ENCODE measurements around the gene ITGB5.

Gene ITGB5

DNA sequence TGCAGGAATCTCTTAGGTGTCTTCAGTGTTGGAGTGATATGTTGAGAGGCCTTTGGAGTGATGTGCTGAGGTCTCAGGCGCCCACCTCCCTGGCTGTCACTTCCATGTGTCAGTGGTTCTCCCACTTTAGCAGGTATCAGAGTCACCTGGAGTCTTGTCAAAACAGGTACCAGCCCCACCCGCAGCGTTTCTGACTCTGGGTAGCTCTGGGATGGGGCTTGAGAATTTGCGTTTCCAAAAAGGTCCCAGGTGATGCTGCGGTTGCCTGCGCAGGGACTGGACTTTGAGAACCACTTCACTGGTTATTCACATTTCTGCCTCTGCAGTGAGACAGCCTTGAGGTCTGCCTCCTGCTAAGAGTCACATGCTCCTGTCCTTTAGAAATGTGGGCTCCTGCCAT, 141.4 kb downstream of the ITGB5 start:
- DNase-seq (ENCODE audit: low read depth) = no peak
- TF ChIP-seq, protein P1, sequence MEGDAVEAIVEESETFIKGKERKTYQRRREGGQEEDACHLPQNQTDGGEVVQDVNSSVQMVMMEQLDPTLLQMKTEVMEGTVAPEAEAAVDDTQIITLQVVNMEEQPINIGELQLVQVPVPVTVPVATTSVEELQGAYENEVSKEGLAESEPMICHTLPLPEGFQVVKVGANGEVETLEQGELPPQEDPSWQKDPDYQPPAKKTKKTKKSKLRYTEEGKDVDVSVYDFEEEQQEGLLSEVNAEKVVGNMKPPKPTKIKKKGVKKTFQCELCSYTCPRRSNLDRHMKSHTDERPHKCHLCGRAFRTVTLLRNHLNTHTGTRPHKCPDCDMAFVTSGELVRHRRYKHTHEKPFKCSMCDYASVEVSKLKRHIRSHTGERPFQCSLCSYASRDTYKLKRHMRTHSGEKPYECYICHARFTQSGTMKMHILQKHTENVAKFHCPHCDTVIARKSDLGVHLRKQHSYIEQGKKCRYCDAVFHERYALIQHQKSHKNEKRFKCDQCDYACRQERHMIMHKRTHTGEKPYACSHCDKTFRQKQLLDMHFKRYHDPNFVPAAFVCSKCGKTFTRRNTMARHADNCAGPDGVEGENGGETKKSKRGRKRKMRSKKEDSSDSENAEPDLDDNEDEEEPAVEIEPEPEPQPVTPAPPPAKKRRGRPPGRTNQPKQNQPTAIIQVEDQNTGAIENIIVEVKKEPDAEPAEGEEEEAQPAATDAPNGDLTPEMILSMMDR (IDR thresholded peaks at IDR 0.05; ENCODE audit: low read depth, low read length, missing control alignments) = no peak
- no peak overlapping the region for H3K4me3 ChIP-seq (ENCODE audit: low read depth, low read length)

DNA sequence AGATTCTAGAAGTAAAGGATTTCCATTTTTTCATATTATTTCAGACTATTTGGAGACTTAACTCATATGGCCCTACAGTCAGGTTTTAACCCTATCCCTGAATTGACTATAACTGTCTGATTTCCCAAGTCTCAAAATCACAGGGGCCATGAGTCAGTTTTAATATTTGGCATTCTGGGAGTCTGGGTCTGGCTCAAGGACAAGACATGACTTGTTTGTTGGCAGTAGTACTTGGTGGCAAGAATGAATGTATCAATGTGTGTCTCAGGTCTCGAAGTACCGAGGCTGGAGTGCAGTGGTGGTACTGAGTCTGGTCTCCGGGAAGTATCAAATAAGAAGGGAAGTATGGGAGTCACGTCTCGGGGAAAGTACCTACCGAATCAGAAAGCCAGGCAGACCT, 146.1 kb downstream of the ITGB5 start:
- H3K4me3 ChIP-seq (ENCODE audit: low read depth, low read length) = no peak overlapping the region
- TF ChIP-seq, protein P1 (IDR thresholded peaks at IDR 0.05; ENCODE audit: low read depth, low read length, missing control alignments) = no peak
- DNase-seq (ENCODE audit: low read depth) = no peak

DNA sequence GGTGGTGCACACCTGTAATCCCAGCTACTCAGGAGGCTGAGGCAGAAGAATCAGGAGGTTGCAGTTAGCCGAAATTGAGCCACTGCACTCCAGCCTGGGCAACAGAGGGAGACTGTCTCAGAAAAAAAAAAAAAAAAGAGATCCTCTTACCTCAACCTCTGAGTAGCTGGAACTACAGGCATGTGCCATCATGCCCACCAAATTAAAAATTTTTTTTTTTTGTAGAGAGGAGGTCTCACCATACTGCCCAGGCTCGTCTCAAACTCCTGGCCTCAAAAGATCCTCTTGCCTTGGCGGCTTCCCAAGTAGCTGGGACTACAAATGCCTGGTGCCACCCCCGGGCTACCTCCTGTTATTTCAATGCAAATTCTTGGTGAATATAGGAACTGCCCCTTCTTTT, 155.4 kb downstream of the ITGB5 start:
- H3K4me3 ChIP-seq (ENCODE audit: low read depth, low read length) = peak overlapping the region; percentile 94; the same call in 1 of the 2 replicates
- TF ChIP-seq, protein P1 (IDR thresholded peaks at IDR 0.05; ENCODE audit: low read depth, low read length, missing control alignments) = no peak
- DNase-seq (ENCODE audit: low read depth) = no peak

DNA sequence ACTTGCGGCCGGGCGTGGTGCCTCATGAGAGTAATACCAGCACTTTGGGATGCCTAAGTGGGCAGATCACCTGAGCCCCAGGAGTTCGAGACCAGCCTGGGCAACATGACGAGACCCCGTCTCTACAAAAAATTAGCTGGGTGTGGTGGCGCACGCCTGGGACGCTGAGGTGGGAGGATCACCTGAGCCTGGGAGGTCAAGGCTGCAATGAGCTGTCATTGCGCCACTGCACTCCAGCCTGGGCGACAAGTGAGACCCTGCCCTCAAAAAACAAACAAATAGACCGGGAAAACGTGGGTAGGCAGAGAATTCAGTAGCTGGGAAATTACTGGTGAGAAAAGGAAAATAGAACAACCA, 156.2 kb downstream of the ITGB5 start:
- DNase-seq (ENCODE audit: low read depth) = no peak
- H3K4me3 ChIP-seq (ENCODE audit: low read depth, low read length) = peak overlapping the region; percentile 94
- TF ChIP-seq, protein P1 (IDR thresholded peaks at IDR 0.05; ENCODE audit: low read depth, low read length, missing control alignments) = no peak

DNA sequence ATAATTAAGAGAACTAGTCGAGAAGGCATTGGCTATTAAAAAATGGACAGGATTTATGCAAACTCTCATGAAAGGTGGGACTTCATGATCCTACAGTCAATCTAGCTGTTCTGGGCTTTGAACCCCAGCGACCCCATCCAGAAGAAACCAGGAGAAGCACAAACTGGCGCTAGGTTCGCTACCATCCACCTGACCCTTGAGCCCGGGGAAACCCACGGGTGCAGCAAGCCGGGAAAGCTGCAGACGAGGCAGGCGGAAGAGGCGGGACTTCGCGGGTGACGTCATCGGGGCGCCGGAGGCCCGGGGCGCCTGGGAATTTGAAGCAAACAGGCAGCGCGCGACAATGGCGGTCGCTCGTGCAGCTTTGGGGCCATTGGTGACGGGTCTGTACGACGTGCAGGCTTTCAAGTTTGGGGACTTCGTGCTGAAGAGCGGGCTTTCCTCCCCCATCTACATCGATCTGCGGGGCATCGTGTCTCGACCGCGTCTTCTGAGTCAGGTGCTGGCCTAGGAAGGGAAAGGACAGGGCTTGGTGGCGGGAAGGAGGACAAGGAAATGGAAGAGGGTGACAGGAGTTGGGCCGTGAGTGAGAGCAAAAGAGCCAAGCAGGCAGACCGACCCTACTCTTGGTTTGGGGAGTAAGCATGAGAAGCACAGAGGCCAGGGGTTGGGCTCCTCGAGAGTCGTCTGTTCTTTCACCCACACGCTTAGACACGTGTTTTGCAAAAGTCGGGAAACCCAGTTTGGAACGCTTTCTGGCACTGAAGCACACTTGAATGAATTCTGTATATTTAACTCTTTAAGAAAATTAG, 156.8 kb downstream of the ITGB5 start, which contains the start of gene UMPS:
Gene UMPS (plus strand): TSS at position 324 of the 812 bp plus-strand sequence. CDS start 20 bp downstream, at position 344.
- TF ChIP-seq, protein P1 (IDR thresholded peaks at IDR 0.05; ENCODE audit: low read depth, low read length, missing control alignments) = no peak
- DNase-seq (ENCODE audit: low read depth) = peak; percentile 38
- peak within 1 kb of the TSS; percentile 94 for H3K4me3 ChIP-seq (ENCODE audit: low read depth, low read length)

DNA sequence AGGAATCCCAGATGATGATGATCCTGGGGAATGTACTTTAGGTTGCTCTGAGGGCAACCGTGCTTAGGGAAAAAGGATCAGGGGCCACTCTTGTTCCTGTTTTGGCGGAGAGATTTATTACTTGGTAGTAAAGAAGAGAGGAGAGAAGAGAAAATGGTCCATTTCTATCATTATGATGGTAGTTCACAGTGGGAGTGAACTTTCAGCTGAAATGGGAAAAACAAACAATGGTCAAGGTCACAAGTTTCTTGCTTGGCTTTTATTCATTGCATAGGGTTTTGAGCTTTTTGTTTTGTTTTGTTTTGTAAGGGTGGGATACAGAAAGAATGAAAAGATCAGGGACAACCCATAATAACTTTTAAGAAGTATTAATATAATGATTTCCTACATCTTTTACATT, 164.6 kb downstream of the ITGB5 start:
- no peak for DNase-seq (ENCODE audit: low read depth)
- TF ChIP-seq, protein P1 (IDR thresholded peaks at IDR 0.05; ENCODE audit: low read depth, low read length, missing control alignments) = no peak
- H3K4me3 ChIP-seq (ENCODE audit: low read depth, low read length) = no peak overlapping the region
